ENCODE measurements around the gene MARCHF10.
"Not testable (repeated sequence)": the region's sequence is repeated elsewhere in the genome, so short reads cannot be mapped to it uniquely, and the experiment has no call there.

MARCHF10 gene

DNA sequence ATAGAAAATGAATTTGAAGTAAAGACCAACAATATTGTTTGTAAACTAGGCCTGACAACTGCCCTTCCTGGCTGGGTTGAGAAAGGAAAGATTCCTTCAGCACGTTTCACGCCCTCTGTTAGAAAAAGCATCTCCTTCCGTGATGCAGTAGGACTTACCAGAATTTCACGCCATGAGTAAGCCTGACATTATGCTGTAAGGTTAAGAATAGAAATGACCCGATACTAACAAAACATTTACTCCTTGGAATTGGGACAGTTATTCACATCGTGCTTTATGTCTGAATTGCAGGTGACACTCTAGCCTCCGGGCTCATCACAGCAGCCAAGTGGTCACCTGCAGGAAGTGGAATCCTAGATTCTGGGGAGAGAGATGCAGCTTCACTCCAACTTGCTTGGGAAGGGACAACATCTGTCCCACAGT lies 17.5 kb downstream of the MARCHF10 start:
- TF ChIP-seq, protein P1, sequence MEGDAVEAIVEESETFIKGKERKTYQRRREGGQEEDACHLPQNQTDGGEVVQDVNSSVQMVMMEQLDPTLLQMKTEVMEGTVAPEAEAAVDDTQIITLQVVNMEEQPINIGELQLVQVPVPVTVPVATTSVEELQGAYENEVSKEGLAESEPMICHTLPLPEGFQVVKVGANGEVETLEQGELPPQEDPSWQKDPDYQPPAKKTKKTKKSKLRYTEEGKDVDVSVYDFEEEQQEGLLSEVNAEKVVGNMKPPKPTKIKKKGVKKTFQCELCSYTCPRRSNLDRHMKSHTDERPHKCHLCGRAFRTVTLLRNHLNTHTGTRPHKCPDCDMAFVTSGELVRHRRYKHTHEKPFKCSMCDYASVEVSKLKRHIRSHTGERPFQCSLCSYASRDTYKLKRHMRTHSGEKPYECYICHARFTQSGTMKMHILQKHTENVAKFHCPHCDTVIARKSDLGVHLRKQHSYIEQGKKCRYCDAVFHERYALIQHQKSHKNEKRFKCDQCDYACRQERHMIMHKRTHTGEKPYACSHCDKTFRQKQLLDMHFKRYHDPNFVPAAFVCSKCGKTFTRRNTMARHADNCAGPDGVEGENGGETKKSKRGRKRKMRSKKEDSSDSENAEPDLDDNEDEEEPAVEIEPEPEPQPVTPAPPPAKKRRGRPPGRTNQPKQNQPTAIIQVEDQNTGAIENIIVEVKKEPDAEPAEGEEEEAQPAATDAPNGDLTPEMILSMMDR (IDR thresholded peaks at IDR 0.05; ENCODE audit: borderline replicate concordance, control extremely low read depth, extremely low read depth, insufficient read depth, missing control alignments) = no peak
- in situ Hi-C loops (cut with MboI; ENCODE audit: low sequenced_read_pairs, unreplicated experiment) = no loop called here
- no peak for DNase-seq (ENCODE audit: low spot score)

DNA sequence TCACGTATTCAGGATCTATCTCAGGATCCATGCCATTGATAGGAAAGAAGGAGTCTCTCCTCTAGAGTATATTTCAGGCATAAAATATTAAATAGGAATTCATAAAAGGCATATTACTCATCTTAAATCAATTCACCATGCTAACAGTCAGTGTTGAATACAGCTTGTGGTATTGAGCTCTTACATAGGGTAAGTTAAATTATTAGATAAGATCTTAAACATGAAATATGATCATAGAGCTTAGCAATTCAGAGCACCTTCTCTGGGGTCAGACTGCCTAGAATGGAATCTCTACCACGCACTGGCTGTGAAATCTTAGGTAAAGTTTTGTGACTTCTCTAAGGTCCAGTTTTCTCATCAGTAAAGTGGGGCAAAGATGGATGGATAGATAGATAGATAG lies 20.7 kb downstream of the MARCHF10 start:
- TF ChIP-seq, protein P1 (IDR thresholded peaks at IDR 0.05; ENCODE audit: borderline replicate concordance, control extremely low read depth, extremely low read depth, insufficient read depth, missing control alignments) = no peak
- in situ Hi-C loops (cut with MboI; ENCODE audit: low sequenced_read_pairs, unreplicated experiment) = no loop called here
- DNase-seq (ENCODE audit: low spot score) = no peak

DNA sequence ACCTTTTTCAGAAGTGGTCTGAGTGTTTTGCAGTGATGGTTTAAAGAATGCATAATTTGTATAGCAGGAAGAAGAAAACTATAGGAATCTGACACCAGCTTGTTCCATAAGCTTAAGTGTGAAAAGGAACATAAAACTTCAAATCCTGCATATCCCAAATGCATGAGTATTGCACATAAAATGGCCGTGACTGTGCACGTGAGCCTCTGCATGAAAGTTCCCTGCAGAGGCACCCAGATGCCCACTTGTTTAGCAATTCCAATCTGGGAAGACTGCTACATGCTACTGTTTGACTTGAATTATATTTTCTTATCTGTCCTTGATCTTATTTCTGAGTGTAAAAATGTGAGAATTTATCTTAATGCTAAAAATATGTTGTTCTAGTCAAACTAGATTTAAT lies 21.5 kb downstream of the MARCHF10 start:
- no peak for DNase-seq (ENCODE audit: low spot score)
- TF ChIP-seq, protein P1 (IDR thresholded peaks at IDR 0.05; ENCODE audit: borderline replicate concordance, control extremely low read depth, extremely low read depth, insufficient read depth, missing control alignments) = no peak
- in situ Hi-C loops (cut with MboI; ENCODE audit: low sequenced_read_pairs, unreplicated experiment) = no loop called here

DNA sequence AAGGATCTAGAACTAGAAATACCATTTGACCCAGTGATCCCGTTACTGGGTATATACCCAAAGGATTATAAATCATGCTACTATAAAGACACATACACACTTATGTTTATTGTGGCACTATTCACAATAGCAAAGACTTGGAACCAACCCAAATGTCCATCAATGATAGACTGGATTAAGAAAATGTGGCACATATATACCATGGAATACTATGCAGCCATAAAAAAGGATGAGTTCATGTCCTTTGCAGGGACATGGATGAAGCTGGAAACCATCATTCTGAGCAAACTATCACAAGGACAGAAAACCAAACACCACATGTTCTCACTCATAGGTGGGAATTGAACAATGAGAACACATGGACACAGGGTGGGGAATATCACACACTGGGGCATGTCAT lies 22.1 kb downstream of the MARCHF10 start:
- DNase-seq (ENCODE audit: low spot score); in situ Hi-C loops (cut with MboI; ENCODE audit: low sequenced_read_pairs, unreplicated experiment): not testable (repeated sequence)

DNA sequence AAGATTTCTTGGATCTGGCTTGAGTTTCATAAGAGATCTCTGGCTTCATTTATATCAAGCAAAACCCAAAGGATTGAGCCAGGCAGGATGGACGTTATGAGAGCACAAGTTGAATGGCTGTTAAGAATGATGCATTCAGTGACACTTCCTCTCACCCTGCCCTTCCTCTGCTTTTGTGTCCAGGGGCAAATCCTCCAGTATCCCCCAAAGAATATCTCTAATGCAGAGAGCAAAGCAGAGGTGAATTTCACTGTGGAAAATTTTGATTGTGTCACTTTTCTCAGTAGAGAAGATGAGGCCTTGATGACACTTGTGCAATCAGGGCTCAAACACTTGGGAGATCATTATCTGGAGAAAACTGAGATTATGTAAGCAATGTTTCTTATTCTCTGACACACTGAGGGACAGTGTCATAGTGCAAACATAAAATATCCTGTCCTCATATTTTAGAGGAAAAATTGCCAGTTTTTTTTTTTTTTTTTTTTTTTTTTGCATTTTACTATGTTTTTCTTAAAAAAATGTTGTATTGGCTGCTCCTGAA lies 25.3 kb downstream of the MARCHF10 start:
- TF ChIP-seq, protein P1 (IDR thresholded peaks at IDR 0.05; ENCODE audit: borderline replicate concordance, control extremely low read depth, extremely low read depth, insufficient read depth, missing control alignments) = no peak
- in situ Hi-C loops (cut with MboI; ENCODE audit: low sequenced_read_pairs, unreplicated experiment) = no loop called here
- DNase-seq (ENCODE audit: low spot score) = no peak

DNA sequence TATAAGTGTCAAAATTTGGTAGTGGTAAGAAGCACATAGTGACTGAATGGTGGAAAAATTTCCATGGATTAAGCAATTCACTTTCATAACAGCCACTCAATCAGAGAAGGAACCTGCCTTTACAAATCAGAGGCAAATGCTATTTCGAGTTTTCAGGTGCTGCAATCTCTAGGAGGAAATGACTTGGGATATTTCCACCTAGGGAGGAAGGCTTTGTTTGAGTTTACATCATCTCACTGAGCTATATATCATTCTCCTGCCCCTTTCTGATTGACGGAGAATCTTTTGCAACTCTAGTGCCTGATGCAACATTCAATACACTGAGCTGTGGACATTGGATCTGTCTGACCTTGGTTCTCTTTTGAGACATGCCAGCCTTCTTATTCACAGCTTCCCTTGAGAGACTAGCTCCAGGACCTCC lies 26.3 kb downstream of the MARCHF10 start:
- TF ChIP-seq, protein P1 (IDR thresholded peaks at IDR 0.05; ENCODE audit: borderline replicate concordance, control extremely low read depth, extremely low read depth, insufficient read depth, missing control alignments) = no peak
- in situ Hi-C loops (cut with MboI; ENCODE audit: low sequenced_read_pairs, unreplicated experiment) = no loop called here
- DNase-seq (ENCODE audit: low spot score) = no peak

DNA sequence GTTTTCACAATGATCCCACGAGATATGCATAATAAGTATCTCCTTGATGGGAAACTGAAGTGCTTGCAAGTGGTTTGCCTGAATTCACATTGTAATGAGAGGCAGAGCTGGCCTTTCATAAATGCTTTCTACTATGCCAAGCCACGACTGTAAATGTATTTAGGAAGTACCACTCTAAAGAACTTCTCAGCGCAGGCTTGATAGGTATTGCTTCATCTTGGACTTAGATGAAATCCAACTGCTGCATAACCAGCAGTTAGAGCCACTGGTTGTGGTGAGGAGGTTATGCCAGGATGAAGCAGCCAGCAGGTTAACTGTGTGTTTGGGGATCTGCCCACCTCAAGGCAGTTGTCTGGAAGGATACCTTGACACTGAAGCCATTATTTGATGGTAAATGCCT lies 26.8 kb downstream of the MARCHF10 start:
- TF ChIP-seq, protein P1 (IDR thresholded peaks at IDR 0.05; ENCODE audit: borderline replicate concordance, control extremely low read depth, extremely low read depth, insufficient read depth, missing control alignments) = no peak
- DNase-seq (ENCODE audit: low spot score) = no peak
- in situ Hi-C loops (cut with MboI; ENCODE audit: low sequenced_read_pairs, unreplicated experiment) = no loop called here

Measured in GM13976 (cell line).